ENCODE data around the gene MAML2. TPM values are rescaled to one million over a fixed set of nuclear protein-coding genes. Genes with fewer than 3 reads are reported as not detected.

MAML2 gene
- total RNA-seq, 1 experiment from 2014 or later, result 2.7 TPM

GRCh38 chr11:96322775-96323641, 20.0 kb downstream of the MAML2 start:
- WGBS (ENCODE audit: extremely low coverage, insufficient read length, low lambda C conversion rate), result no CpG with 5 or more reads among the region's 10 CpGs
- TF ChIP-seq CTCF (conservative IDR thresholded peaks at IDR 0.05), result no peak
- peaks cover 21 to 48% of the 10 kb centered on the region in 2 experiments for H3K4me1 Mint-ChIP-seq
- H3K9me3 ChIP-seq (ENCODE audit: control insufficient read depth, low read depth, low read length), result no peaks in the 10 kb centered on the region
- H3K79me2 ChIP-seq (ENCODE audit: insufficient read depth, low read length), result peaks cover 2% of the 10 kb centered on the region; the same call in 1 of the 2 replicates
- H4K8ac ChIP-seq (replicated peaks; ENCODE audit: insufficient read length, low read depth, low read length), result no peak overlapping the region
- H3K23me2 ChIP-seq (ENCODE audit: insufficient read length, low read depth, low read length, poor library complexity, severe bottlenecking), result no peaks in the 10 kb centered on the region
- H3K4me3 Mint-ChIP-seq, result no peak overlapping the region
- H3K27me3 Mint-ChIP-seq (ENCODE audit: low read depth), result no peaks in the 10 kb centered on the region
- no peak overlapping the region for H3K9ac ChIP-seq (ENCODE audit: extremely low read depth, insufficient read length, low read length)
- DNase-seq, result no peak
- peak overlapping the region; percentile 19 for H3T11ph ChIP-seq (ENCODE audit: low read length)
- H3K36me3 Mint-ChIP-seq (ENCODE audit: insufficient read depth in 1 of 3, low read depth in 3 of 3), result no peaks in the 10 kb centered on the region; a peak in 1 of 7 replicates
- no peak overlapping the region for H3K56ac ChIP-seq (ENCODE audit: insufficient read length, low read depth, low read length)
- H3K9me3 Mint-ChIP-seq, result no peaks in the 10 kb centered on the region
- no peak overlapping the region for H2BK12ac ChIP-seq (ENCODE audit: insufficient read length, low read depth, low read length)
- no peak overlapping the region for H3K4me2 ChIP-seq (ENCODE audit: insufficient read depth, insufficient read length, low read length)
- no peak overlapping the region for H3K23ac ChIP-seq (ENCODE audit: insufficient read length, low read depth, low read length)
- H2BK15ac ChIP-seq (ENCODE audit: low read depth, low read length), result no peak overlapping the region
- no peaks in the 10 kb centered on the region for H4K20me1 ChIP-seq (ENCODE audit: control insufficient read depth, insufficient read depth, insufficient read length)
- no peak overlapping the region for H2AK5ac ChIP-seq (ENCODE audit: insufficient read length, low read length)
- H2BK120ac ChIP-seq (ENCODE audit: low read depth, low read length, poor library complexity, severe bottlenecking), result no peak overlapping the region
- H3K27ac ChIP-seq (ENCODE audit: insufficient read length, low read depth, low read length), result no peak overlapping the region
- peak overlapping the region in 1 of 3 experiments; percentile 44; a peak in 1 of 7 replicates for H3K27ac Mint-ChIP-seq
- no peak overlapping the region for H4K5ac ChIP-seq (ENCODE audit: insufficient read length, low read depth, low read length)
- no peak overlapping the region for H2BK20ac ChIP-seq (ENCODE audit: low read depth, low read length, poor library complexity, severe bottlenecking)
- no peak overlapping the region for H2AFZ ChIP-seq (ENCODE audit: low read length)
- H3K14ac ChIP-seq (ENCODE audit: insufficient read depth, low read length), result no peak overlapping the region
- no peak overlapping the region for H4K91ac ChIP-seq (ENCODE audit: insufficient read length, low read depth, low read length)
- H3K4ac ChIP-seq (ENCODE audit: low read depth, low read length), result no peak overlapping the region
- no peak overlapping the region for H3K18ac ChIP-seq (ENCODE audit: insufficient read length, low read depth, low read length)
- no peaks in the 10 kb centered on the region for H3K79me1 ChIP-seq (ENCODE audit: insufficient read depth, low read depth, low read length, poor library complexity, severe bottlenecking)
- H3K27me3 ChIP-seq (ENCODE audit: insufficient read depth, low read length), result no peaks in the 10 kb centered on the region
- peaks cover 8% of the 10 kb centered on the region; the same call in 1 of the 2 replicates for H3K4me1 ChIP-seq (ENCODE audit: insufficient read depth, low read length)
- no peak overlapping the region for H2BK5ac ChIP-seq (ENCODE audit: insufficient read length, low read length)
